Measurements from ENCODE around the gene NR4A3. TPM values are rescaled to one million over a fixed set of nuclear protein-coding genes. Genes with fewer than 3 reads are reported as not detected.

NR4A3 gene
- total RNA-seq, 4 donors from 2014 or later: 1.8 to 34.0 (median 3.8) TPM

GRCh38 chr9:99907208-99907532 is 85.5 kb downstream of the NR4A3 start:
- in situ Hi-C loops (cut with MboI; ENCODE audit: low sequenced_read_pairs in 4 of 4): no loop called here
- H3K4me3 ChIP-seq: peak overlapping the region; percentile 95 to 99 (median 96)
- ATAC-seq: peak in 1 of 2 donors; percentile 22

DNA sequence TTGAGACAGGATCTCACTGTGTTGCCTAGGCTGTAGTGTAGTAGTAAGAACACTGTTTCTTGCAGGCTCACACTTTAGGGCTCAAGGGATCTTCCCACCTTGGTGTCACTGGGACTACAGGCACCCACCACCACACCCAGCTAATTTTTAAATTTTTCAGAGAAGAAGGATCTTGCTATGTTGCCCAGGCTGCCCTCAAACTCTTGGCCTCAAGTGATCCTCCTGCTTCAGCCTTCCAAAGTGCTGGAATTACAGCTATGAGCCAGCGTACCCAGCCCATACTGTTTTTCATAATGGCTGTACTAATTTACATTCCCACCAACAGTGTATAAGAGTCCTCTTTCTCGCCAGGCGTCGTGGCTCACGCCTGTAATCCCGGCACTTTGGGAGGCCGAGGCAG is 89.9 kb downstream of the NR4A3 start:
- ATAC-seq: no peak
- Histone ChIP-seq H3K27ac (no peak overlapping the region), H3K4me3 (no peak overlapping the region), H3K9me3 (no peaks in the 10 kb centered on the region), H3K27me3 (no peaks in the 10 kb centered on the region), H3K36me3 (peaks cover 0 to 16% of the 10 kb centered on the region in 2 donors), H3K4me1 (peaks cover 12 to 13% of the 10 kb centered on the region in 2 donors)
- in situ Hi-C loops (cut with MboI; ENCODE audit: low sequenced_read_pairs in 4 of 4): no loop called here
- DNase-seq: no peak
- intact Hi-C loops (cut with DNase I; ENCODE audit: low total_unique reads): no loop called here
- TF ChIP-seq POLR2A (IDR thresholded peaks at IDR 0.05): no peak
- TF ChIP-seq, protein P1, sequence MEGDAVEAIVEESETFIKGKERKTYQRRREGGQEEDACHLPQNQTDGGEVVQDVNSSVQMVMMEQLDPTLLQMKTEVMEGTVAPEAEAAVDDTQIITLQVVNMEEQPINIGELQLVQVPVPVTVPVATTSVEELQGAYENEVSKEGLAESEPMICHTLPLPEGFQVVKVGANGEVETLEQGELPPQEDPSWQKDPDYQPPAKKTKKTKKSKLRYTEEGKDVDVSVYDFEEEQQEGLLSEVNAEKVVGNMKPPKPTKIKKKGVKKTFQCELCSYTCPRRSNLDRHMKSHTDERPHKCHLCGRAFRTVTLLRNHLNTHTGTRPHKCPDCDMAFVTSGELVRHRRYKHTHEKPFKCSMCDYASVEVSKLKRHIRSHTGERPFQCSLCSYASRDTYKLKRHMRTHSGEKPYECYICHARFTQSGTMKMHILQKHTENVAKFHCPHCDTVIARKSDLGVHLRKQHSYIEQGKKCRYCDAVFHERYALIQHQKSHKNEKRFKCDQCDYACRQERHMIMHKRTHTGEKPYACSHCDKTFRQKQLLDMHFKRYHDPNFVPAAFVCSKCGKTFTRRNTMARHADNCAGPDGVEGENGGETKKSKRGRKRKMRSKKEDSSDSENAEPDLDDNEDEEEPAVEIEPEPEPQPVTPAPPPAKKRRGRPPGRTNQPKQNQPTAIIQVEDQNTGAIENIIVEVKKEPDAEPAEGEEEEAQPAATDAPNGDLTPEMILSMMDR (IDR thresholded peaks at IDR 0.05 in 4 of 5, conservative IDR thresholded peaks at IDR 0.05 in 1 of 5): no peak

More at GRCh38 chr9:99907208-99907532, 85.5 kb downstream of the NR4A3 start:
- peaks cover 13 to 21% of the 10 kb centered on the region in 2 donors for H3K4me1 ChIP-seq
- no peak for TF ChIP-seq POLR2A (IDR thresholded peaks at IDR 0.05)
- TF ChIP-seq, protein P1 (IDR thresholded peaks at IDR 0.05 in 4 of 5, conservative IDR thresholded peaks at IDR 0.05 in 1 of 5): no peak
- intact Hi-C loops (cut with DNase I; ENCODE audit: low total_unique reads): loop anchor here (1.0 to 5.0 kb wide), 3 partner anchors 88 to 640 kb away; no protein-coding TSS in a partner anchor
- H3K27ac ChIP-seq: peak overlapping the region; percentile 98 to 100 (median 98)
- no peaks in the 10 kb centered on the region for H3K27me3 ChIP-seq
- H3K36me3 ChIP-seq: no peaks in the 10 kb centered on the region
- no peaks in the 10 kb centered on the region for H3K9me3 ChIP-seq
- no peak for DNase-seq

Other genes with a start within 250 kb of the NR4A3 start
- 10 to 100 TPM; 25.3 to 34.4 (median 31.6) TPM for gene STX17, start 84.8 kb downstream of the NR4A3 start, total RNA-seq

Data from gastrocnemius medialis (tissue), 4 donors.